Glomerular endothelial cell (primary cell): ENCODE results near the gene PRAC1. TPM values are rescaled to one million over a fixed set of nuclear protein-coding genes. Genes with fewer than 3 reads are reported as not detected.

Source experiments
- DNase-seq: peaks from one replicate; pipeline ENCODE4 v3.0.0-alpha.2; 2011; ENCODE audit warnings: low read depth, low spot score; ENCODE audit errors: extremely low read depth
- total RNA-seq: library from RNA; depleted of rRNA; stranded (reverse); fragments of >200 nt; gene quantifications from 2 replicates; pipeline ENCODE4 v1.2.3, GENCODE V29; 2015

PRAC1 gene
- total RNA-seq, 1 donor from 2014 or later = not detected

DNA sequence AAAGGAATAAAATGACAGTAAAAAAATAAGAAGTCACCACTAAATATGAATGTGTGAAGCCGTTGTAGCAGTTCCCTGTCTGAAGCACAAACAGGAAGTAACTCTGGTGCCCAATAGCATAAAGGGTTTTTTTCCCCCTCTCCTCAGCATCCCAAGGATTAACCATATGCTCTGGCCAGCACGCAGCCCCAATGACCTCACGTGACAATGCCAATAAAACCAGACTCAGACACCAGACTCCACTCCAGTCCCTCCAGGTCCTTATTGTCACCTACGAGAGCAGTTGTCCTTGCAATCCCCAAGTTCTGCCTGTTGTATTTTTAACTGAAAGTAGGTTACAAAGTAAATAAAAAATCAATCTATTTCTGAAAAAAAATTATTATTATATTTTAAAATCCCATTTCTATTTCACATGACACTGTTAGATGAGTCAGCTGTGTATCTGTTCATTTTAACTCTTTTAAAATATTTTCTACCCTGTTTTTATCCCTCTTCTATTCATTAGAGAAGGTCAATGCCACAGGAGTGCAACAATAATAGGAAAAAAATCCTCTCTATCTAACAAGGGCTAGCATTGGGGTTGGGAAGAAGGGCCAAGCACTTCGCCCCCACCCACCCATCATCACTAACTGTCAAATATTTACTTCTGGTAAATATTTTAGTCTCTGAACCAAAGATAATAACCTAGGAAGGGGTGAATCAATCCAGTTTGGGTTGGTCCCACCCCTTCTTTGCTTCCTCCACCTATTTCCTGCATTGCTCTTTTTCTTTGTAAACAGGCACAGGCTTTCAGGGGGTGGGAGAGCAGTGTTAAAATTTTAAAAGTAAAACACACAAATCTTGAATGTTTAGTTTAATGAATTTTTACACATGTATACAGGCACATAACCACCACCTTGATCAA is 6.6 kb downstream of the PRAC1 start:
- no peak for DNase-seq

DNA sequence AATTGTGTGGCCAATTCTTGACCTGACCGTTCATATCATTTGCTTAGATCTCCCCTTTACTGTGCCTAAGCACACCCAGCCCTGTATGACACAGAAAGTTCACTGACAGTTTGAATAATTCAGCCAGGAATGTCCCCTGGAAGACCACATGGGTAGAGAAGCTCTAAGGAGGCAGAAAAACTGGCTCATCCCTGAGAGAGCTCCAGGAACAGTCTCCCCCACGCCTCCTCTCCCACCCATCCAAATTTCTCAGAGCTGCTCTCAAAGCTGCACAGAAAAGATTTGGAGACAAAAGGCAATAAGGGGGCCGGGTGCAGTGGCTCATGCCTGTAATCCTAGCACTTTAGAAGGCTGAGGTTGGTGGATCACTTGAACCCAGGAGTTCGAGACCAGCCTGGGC is 11.2 kb downstream of the PRAC1 start:
- DNase-seq = no peak

DNA sequence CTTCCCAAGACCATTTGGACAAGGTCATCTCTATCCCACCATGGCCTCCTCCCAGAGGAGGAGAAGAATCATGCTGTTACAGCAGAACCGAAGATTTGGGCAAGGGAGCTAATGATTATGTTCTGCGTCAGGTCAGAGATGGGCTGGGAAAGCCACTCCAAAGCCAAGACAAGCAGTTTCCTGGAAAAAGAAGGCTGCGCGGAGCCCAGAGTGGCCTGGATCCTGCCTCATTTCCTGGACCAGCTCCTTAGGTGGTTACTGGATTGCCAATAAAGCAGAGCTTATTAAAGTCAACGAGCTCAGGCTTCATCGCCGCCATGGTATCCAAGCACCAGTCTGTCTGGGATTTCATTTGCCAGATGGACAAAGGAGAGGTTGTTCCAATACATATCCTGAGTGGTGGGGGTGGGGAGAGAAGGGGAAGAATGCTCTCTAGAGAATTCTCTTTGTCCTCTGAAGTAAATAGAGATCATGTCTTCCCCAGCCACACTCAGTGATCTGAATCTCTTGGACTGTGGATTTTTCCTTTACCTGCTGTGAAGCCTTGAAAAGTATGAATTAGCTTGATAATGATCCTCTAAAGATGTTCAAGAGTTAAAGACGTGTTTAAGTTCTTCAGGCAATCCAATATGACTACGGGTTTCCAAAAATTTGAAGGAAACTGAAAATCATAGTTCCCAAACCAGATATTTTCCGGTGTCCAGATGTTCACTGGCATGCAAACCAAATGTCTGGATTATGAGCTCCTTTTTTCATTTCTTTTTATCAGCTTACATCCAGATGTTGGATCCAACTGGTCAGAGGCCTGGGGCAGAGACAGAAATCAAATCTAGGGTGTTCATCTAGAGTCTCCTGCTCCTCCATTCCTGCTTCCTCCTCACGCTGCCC is 17.7 kb downstream of the PRAC1 start:
- no peak for DNase-seq

DNA sequence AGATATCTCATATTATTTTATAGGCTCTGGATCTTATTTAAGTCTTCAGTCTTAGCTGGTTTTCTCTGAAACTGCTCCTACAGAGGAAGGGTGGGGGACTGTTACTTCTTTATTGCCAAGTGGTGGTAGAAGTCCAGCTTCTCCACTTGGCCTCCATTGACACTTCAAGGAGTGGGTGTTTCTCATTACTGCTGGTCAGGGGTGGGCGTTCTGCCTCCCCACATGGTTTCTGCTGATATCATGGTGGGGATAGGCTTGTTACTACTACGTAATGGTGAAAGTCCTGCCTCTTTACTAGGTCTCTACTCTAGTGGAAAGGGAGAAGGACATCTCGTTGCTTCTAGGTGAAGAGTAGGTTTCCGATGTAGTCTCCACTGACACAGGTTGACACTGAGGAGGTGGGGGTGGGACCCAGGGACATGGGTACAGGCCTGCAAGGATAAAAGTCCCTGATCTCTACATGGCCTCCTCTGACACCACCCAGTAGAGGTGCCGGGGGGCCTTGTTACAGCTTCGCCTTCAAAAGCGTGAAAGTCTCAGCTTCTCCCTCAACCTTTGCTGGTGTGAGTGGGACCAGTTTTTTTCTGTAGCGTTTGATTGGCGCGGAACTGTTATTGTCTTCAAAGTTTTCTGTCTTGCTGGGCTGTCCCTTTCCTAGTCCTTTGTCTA is 20.3 kb downstream of the PRAC1 start:
- DNase-seq = no peak

DNA sequence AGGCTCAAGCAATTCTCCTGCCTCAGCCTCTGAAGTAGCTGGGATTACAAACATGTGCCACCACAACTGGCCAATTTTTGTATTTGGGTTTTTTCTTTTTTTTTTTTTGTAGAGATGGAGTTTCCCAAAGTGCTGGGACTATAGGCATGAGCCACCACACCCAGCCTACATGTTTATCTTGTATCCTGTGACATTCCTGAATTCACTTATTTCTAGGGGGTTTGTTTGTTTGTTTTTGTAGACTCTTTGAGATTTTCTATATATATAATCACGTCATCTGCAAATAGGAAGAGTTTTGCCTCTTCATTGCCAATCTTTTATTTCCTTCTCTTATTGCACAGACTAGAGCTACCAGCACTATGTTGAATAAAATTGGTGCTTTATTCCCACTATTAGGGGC is 29.1 kb downstream of the PRAC1 start:
- DNase-seq = no peak

DNA sequence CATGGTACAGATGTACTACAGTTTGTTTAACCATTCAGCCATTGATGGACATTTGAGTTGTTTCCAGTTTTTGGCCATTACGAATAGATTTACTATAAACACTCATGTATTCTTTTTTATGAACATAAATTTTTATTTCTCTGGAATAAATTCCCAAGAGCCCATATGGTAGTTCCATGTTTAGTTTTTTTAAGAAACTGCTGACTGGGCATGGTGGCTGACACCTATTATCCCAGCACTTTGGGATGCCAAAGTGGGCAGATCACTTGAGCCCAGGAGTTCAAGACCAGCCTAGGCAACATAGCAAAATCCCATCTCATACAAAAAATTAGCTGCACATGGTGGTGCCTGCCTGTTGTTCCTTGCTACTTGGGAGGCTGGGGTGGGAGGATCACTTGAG is 30.3 kb downstream of the PRAC1 start:
- no peak for DNase-seq

DNA sequence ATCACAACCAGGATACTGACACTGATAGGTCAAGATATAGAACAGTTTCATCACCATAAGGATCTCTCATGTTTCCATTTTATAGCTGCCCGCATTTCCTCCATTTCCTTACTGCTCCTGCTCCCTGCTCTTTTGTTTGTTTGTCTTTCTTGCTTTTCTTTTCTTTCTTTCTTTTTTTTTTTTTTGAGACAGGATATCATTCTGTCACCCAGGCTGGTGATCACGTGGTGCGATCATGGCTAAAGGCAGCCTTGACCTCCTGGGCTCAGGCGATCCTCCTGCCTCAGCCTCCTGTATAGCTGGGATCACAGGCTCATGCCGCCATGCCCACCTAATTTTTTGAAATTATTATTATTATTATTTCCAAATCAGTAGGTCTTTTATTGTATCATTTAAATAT is 31.7 kb downstream of the PRAC1 start:
- no peak for DNase-seq

DNA sequence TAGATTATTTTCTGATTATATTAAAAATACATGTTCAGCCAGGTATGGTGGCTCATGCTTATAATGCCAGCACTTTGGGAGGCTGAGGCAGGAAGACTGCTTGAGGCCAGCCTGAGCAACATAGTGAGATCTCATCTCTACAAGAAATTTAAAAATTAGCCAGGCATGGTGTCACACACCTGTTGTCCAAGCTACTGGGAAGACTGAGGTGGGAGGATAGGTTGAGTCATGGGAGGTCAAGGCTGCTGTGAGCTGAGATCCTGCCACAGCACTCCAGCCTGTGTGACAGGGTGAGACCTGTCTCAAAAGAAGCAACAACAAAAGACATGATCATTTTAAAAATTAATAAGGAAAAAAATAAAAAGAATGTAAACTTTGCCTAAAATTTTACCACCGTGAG is 40.7 kb downstream of the PRAC1 start:
- no peak for DNase-seq

DNA sequence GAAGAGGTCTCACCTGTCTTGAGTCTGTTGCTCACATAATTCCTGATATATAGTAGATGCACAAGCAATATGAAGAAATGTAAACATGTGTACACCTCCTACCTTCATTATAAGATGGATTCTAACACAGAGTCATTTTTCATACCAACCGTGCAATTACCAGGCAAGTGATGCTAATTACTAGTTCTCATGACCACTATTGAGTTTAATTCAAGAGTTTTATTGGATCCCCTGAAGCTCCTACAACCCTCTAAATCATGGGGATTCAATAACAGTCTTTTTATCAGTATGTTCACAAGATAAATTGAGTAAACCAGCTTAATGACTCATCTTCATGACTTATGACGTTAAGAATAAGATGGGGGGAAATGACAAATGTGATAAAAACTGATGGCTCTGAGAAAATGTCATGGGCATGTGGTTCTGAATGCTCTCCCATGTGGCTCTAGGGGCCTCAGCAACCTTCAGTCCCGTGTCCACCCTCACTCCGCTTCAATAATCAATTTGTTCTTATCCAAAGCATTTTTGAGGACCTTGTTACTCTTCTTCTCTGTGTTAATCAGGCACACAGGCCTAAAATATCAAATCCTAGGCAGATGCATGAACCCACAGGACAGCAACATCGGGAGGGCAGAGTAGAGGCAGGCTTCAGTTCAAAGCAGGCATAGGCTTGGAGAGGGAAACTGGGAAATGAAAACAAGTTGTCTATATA is 42.8 kb downstream of the PRAC1 start:
- no peak for DNase-seq

DNA sequence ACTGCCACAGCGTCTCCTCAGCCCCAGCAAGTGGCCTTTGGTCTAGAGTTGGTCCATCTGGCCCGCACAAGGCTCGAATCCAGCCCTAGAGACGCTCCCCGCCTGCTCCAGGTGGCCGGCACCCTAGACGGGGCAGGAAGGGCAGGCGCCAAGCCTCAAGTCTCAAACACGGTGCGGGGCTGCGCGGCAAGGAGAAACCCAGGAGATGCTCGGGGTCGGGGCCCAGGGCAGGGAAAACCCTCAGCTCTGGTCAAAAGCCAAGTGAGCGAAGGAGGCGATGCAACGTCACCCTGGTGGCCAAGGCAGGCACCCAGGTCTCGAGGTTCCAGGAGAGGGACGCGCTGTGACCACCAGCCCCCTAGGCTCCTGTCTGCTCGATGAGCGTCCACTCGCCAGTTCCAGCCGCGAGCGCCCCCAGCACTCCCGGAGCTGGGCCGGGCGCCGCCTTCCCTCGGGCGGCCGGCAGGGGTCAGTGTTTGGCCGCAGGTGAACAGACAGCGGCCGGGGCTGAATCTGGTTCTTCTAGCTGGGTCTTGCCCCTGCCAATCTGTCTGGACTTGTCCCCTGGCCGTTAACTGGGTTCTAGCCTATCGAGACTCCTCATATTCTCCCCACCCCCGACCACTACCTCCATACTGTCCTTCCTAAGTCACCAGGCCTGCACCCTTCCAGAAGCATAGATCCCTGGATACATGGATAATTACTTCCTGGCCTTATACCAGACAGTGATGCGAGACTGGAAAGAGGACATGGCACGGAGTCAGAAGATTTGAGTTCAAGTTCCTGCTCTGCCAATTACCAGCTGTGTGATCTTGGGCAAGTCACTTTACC is 44.0 kb downstream of the PRAC1 start:
- no peak for DNase-seq

DNA sequence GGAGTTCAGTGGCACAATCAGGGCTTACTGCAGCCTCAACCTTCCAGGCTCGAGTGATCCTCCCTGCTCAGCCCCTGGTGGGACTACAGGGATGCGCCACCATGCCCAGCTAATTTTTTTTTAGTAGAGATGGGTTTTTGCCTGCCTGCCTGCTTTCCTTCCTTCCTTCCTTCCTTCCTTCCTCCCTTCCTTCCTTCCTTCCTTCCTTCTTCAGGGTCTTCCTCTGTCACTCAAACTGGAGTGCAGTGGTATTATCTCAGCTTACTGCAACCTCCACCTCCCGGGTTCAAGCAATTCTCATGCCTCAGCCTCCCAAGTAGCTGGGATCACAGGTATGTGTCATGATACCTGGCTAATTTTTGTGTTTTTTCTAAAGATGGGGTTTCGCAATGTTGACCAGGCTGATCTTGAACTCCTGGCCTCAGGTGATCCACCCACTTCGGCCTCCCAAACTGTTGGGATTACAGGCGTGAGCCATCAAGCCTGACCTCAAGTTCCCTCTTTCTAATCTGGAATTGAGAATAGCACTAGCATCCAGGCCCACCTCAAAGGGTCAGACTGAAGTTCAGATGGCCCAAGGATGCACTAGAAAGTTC is 45.3 kb downstream of the PRAC1 start:
- no peak for DNase-seq

DNA sequence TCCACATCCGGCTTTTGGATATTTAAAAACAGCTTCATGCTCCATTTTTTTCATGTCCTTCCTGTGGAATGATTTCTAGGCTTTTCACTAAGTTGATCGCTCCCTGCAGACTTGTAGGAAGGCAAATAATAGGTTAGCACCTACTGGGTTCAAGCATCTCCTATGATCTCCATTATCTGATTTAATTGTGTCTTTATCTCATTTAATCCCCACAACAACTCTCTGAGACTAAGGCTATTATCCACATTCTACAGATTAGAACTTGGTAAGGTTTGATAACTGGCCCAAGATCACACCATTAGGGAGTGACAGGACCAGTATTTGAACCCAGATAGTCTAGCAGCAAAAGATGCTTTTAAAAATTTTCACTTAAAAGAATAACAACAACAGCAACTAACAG is 50.0 kb downstream of the PRAC1 start:
- no peak for DNase-seq

Other genes starting within 250 kb of the PRAC1 start
- not detected in 2 replicates for gene HOXB1, start 191.5 kb downstream of the PRAC1 start, total RNA-seq
- gene HOXB2, start 177.4 kb downstream of the PRAC1 start, total RNA-seq = 16.6 and 39.7 TPM in 2 replicates
- 7.9 and 10.3 TPM in 2 replicates for gene HOXB4, start 144.2 kb downstream of the PRAC1 start, total RNA-seq
- gene HOXB3, start 132.3 kb downstream of the PRAC1 start, total RNA-seq = 17.7 and 48.0 TPM in 2 replicates
- gene HOXB5, start 128.7 kb downstream of the PRAC1 start, total RNA-seq = 2.4 and 7.4 TPM in 2 replicates
- 48.2 and 51.0 TPM in 2 replicates for gene HOXB6, start 117.5 kb downstream of the PRAC1 start, total RNA-seq
- 39.4 and 44.7 TPM in 2 replicates for gene HOXB7, start 111.5 kb downstream of the PRAC1 start, total RNA-seq
- gene HOXB8, start 107.2 kb downstream of the PRAC1 start, total RNA-seq = 27.0 and 31.7 TPM in 2 replicates
- gene HOXB9, start 96.2 kb downstream of the PRAC1 start, total RNA-seq = 14.5 and 16.7 TPM in 2 replicates
- not detected in 2 replicates for gene PRAC2, start 667 bp upstream of the PRAC1 start, total RNA-seq
- not detected in 2 replicates for gene HOXB13, start 6.2 kb upstream of the PRAC1 start, total RNA-seq
- not detected in 2 replicates for gene TTLL6, start 94.7 kb upstream of the PRAC1 start, total RNA-seq
- 44.4 and 55.5 TPM in 2 replicates for gene CALCOCO2, start 108.5 kb upstream of the PRAC1 start, total RNA-seq
- 81.3 and 127 TPM in 2 replicates for gene ATP5MC1, start 170.3 kb upstream of the PRAC1 start, total RNA-seq
- gene UBE2Z, start 185.9 kb upstream of the PRAC1 start, total RNA-seq = 95.8 and 111 TPM in 2 replicates
- gene SNF8, start 222.3 kb upstream of the PRAC1 start, total RNA-seq = 95.3 and 138 TPM in 2 replicates
- gene GIP, start 246.1 kb upstream of the PRAC1 start, total RNA-seq = not detected in 2 replicates